ENCODE data around the gene GABBR2.
"Not testable (repeated sequence)": the region's sequence is repeated elsewhere in the genome, so short reads cannot be mapped to it uniquely, and the experiment has no call there.

Gene GABBR2

DNA sequence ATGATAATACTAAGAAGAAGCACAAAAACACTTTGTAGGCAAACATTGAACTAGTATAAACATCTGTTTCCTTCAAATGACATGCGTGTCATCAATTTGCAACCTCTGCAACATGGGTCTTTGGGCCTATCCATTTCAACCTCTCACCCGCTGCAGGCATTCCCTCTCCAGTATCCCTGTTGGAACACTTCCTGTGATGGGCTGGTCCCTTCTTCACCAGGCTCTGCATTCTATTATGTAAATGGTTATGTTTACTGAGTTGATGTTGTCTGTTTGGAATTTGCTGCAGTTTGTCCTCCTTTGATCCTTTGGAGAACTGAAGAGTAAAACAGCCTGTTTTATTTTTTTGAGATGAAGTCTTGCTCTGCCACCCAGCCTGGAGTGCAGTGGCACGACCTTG, 436.7 kb downstream of the GABBR2 start:
- H3K27me3 Mint-ChIP-seq: peaks cover 33% of the 10 kb centered on the region

DNA sequence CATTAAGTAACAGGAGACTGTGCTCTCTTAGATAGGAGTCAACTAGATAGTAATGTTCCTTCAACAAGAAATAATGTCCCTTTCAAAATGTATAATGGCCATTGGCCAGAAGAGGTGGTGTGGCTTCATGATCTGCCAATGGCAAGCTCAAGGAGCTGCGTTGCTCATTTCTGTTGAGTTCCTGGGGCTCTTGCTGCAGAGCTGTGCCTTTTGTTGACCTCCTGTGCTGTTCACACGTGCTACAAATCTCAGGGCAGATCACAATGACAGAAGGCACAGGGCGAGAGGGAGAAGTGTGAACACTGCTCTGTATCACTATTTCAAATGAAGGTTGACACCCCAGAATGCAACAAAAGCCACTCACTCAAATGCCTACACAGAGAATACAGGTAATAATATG, 437.3 kb downstream of the GABBR2 start:
- ATAC-seq (ENCODE audit: low read depth) (no peak), DNase-seq (ENCODE audit: low spot score in 2 of 2) (no peak)
- peaks cover 34% of the 10 kb centered on the region for H3K27me3 Mint-ChIP-seq
- no peaks in the 10 kb centered on the region for H3K4me1 Mint-ChIP-seq
- no peaks in the 10 kb centered on the region for H3K9me3 Mint-ChIP-seq
- no peak overlapping the region for H3K4me3 Mint-ChIP-seq
- no peaks in the 10 kb centered on the region for H3K36me3 Mint-ChIP-seq
- no peak overlapping the region for H3K27ac Mint-ChIP-seq

More for the DNA sequence above, 436.7 kb downstream of the GABBR2 start:
- no peak overlapping the region for H3K4me3 Mint-ChIP-seq
- H3K9me3 Mint-ChIP-seq: no peaks in the 10 kb centered on the region
- no peaks in the 10 kb centered on the region for H3K4me1 Mint-ChIP-seq
- H3K27ac Mint-ChIP-seq: no peak overlapping the region
- DNase-seq (ENCODE audit: low spot score in 2 of 2) (no peak), ATAC-seq (ENCODE audit: low read depth) (no peak)
- H3K36me3 Mint-ChIP-seq: no peaks in the 10 kb centered on the region

DNA sequence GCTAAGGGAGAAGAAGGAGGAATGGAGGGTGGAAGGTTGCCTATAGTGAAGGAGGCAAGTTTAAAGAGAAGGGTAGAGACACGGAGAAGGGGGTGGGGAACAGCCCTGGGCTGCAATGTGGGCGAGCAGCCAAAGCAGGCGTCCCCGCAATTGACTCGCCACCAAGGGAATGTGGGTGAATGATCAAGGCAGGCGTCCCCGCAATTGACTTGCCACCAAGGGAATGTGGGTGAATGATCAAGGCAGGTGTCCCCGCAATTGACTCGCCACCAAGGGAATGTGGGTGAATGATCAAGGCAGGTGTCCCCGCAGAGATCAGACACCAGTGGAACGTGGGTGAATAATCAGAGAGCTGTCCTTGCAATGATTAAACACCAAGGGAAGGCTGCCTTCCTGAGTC, 438.5 kb downstream of the GABBR2 start:
- not testable (repeated sequence) for DNase-seq (ENCODE audit: low spot score in 2 of 2); H3K4me3 Mint-ChIP-seq; H3K4me1 Mint-ChIP-seq; ATAC-seq (ENCODE audit: low read depth); H3K9me3 Mint-ChIP-seq; H3K27ac Mint-ChIP-seq; H3K36me3 Mint-ChIP-seq
- peaks cover 34% of the 10 kb centered on the region for H3K27me3 Mint-ChIP-seq

DNA sequence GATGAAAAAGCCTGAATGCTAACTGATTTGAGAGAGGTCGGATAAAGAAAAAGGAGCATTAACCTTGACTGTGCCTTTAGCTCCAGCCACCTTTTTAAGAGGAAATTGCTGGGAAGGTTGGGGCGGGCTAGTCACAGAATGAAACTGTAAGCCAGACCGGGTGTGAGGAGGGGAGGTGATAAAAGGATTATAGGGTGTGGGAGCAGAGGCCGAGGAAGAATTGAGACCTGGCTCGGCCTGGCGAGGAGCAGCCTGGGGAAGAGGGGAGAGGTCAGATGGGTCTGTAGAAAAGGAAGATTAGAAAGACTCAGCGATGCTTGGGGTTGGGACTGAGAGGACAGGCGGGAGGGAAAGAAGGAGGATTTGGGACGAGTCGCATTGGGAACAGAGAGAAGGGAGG, 439.1 kb downstream of the GABBR2 start:
- not testable (repeated sequence) for DNase-seq (ENCODE audit: low spot score in 2 of 2); ATAC-seq (ENCODE audit: low read depth); H3K4me1 Mint-ChIP-seq; H3K36me3 Mint-ChIP-seq; H3K4me3 Mint-ChIP-seq; H3K9me3 Mint-ChIP-seq; H3K27ac Mint-ChIP-seq
- H3K27me3 Mint-ChIP-seq: peaks cover 32% of the 10 kb centered on the region

DNA sequence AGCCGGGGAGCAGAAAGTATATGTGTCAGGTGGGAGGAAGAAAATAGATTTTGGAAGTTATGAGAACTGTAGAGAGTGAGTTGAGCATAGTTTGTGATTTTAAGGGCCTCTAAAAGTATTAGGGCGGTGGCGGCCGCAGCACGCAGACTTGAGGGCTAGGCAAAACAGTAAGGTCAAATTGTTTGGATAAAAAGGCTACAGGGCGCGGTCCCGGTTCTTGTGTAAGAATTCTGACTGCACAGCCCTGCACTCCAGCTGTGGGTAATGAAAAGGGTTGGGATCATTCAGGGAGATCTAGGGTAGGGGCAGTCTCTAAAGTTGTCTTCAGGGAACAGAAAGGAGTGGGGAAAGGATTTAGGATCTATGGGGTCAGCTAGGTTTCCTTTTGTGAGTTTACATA, 441.2 kb downstream of the GABBR2 start:
- not testable (repeated sequence) for H3K36me3 Mint-ChIP-seq; H3K27ac Mint-ChIP-seq; H3K9me3 Mint-ChIP-seq; ATAC-seq (ENCODE audit: low read depth); H3K4me1 Mint-ChIP-seq; DNase-seq (ENCODE audit: low spot score in 2 of 2); H3K4me3 Mint-ChIP-seq
- H3K27me3 Mint-ChIP-seq: peaks cover 28% of the 10 kb centered on the region

DNA sequence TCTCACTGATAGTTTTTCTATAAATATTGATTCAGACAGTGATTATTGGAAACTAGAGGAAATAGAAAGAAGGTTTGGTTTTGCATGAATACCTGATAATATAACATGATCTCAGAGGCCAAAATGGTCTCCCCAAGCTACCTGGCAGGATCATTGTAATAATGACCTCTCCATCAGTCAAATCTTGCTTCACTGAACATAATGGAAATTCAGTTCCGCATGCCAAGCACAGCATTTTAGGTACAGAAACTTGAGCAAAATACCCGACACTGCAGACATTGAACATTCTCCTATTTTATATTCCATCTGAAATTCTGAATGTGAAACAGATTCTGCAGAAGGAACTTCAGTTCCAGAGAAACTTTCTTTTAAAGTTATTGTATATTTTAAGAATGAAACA, 444.2 kb downstream of the GABBR2 start:
- ATAC-seq (ENCODE audit: low read depth) (no peak), DNase-seq (ENCODE audit: low spot score in 2 of 2) (no peak)
- H3K36me3 Mint-ChIP-seq: no peaks in the 10 kb centered on the region
- no peak overlapping the region for H3K27ac Mint-ChIP-seq
- H3K9me3 Mint-ChIP-seq: no peaks in the 10 kb centered on the region
- H3K27me3 Mint-ChIP-seq: peaks cover 13% of the 10 kb centered on the region
- H3K4me3 Mint-ChIP-seq: no peak overlapping the region
- H3K4me1 Mint-ChIP-seq: no peaks in the 10 kb centered on the region

DNA sequence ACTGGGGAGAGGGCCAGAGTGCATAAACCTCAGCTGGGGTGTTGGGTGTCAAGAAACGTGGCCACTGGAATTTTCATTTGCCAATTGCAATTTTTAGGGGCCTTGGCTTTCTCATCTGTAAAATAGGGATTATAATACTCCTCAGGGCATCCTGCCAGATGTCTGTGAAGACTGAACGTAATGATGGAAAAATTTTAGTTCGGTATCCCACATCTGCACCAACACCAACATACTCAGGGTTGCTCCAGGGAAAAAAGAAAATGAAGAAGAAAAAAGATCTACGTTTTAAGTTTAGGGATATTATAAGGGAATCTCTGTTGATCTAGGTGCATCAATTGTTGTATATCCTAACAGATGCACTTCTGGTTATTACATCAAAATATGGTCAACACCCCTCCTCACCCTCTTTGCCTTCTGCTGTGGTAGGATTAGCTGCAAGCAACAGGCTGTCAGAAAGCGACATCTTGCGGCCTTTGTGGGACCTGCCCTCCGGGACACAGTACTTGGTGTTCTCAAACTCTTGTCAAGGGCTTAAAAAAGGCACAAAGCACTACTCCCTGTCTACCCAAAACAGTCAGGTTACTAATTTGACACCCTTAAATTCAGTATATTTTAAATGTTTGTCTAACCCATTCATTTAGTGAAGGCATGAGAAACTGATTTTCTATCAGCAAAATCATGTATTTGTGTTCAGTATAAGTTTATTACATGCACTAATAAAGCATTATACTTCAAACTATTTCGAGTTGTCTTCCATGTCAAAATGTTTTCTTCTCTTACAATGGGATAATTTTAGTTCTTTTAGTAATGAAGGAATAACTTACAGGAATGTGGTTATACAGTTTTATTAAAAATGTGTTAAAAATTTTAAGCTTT, 445.0 kb downstream of the GABBR2 start:
- H3K27me3 Mint-ChIP-seq: peaks cover 11% of the 10 kb centered on the region
- H3K9me3 Mint-ChIP-seq: no peaks in the 10 kb centered on the region
- no peak overlapping the region for H3K27ac Mint-ChIP-seq
- H3K4me1 Mint-ChIP-seq: no peaks in the 10 kb centered on the region
- ATAC-seq (ENCODE audit: low read depth) (peak; percentile 100), DNase-seq (ENCODE audit: low spot score in 2 of 2) (peak; percentile 76 to 77)
- H3K36me3 Mint-ChIP-seq: no peaks in the 10 kb centered on the region
- H3K4me3 Mint-ChIP-seq: no peak overlapping the region

DNA sequence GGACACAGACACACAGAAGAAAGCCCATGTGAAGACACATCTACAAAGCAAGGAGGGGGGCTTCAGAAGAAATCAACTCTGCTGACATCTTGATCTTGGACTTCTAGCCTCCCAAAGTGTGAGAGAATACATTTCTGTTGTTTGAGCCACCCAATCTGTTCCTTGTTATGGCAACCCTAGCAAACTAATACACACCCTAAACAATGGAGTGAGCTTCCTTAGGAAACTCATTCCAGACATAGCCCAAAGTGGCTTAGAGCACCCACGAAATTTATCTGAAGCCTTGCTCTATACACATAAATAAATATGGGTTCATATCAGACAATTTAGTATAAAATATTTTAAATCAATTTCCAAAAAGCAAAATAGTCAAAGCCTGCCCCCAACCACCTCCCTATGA, 445.7 kb downstream of the GABBR2 start:
- no peak overlapping the region for H3K27ac Mint-ChIP-seq
- no peak for DNase-seq (ENCODE audit: low spot score in 2 of 2)
- no peaks in the 10 kb centered on the region for H3K9me3 Mint-ChIP-seq
- H3K27me3 Mint-ChIP-seq: peaks cover 7% of the 10 kb centered on the region
- H3K4me1 Mint-ChIP-seq: no peaks in the 10 kb centered on the region
- H3K4me3 Mint-ChIP-seq: no peak overlapping the region
- no peaks in the 10 kb centered on the region for H3K36me3 Mint-ChIP-seq
- ATAC-seq (ENCODE audit: low read depth): no peak

DNA sequence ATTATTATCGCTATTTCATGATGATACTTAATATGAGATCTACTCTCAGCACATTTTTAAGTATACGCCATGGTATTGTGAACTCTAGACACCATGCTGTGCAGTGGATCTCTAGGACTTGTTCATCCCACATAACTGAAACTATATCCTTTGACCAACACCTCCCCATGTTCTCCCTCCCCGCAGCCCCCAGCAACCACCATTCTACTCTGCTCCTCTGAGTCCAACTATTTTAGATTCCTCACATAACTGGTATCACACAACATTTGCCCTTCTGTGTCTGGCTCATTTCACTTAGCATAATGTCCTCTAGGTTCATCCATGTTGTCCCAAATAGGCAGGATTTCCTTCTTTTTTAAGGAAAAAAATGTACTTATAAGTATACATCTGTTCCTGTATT, 446.7 kb downstream of the GABBR2 start:
- Mint-ChIP-seq H3K4me3 (no peak overlapping the region), H3K36me3 (no peaks in the 10 kb centered on the region), H3K27ac (no peak overlapping the region), H3K27me3 (peaks cover 1% of the 10 kb centered on the region), H3K4me1 (no peaks in the 10 kb centered on the region), H3K9me3 (no peaks in the 10 kb centered on the region)
- no peak for DNase-seq (ENCODE audit: low spot score in 2 of 2)
- ATAC-seq (ENCODE audit: low read depth): no peak

DNA sequence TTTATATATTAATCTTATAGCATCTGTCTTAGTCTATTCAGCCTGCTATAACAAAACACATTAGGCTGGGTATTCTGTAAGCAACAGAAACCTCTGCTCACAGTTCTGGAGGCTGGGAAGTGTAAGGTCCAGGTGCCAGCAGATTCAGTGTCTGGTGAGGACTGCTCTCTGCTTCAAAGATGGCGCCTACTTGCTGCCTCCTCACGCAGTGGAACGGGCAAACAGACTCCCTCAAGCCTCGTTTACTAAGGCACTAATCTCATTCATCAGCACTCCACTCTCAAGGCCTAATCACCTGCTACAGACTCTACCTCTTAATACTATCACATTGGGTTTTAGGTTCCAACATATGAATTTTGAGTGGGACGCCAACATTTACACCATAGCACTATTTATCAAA, 448.1 kb downstream of the GABBR2 start:
- ATAC-seq (ENCODE audit: low read depth) (no peak), DNase-seq (ENCODE audit: low spot score in 2 of 2) (no peak)
- Mint-ChIP-seq H3K36me3 (no peaks in the 10 kb centered on the region), H3K27me3 (no peaks in the 10 kb centered on the region), H3K27ac (no peak overlapping the region), H3K9me3 (no peaks in the 10 kb centered on the region), H3K4me3 (no peak overlapping the region), H3K4me1 (peaks cover 4% of the 10 kb centered on the region)

DNA sequence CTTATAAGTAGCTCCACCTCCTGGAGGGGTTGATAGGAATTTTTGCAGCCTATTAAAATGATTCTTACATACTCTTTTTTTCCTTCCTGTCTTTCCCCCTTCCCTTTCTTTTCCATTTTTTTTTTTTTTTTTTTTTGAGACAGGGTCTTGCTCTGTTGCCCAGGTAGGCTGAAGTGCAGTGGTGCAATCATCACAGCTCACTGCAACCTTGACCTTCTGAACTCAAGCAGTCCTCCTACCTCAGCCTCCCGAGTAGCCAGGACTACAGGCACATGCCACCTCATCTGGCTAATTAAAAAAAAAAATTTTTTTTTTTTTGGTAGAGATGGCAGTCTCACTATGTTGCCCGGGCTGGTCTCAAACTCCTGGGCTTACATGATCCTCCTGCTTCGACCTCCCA, 448.9 kb downstream of the GABBR2 start:
- Mint-ChIP-seq H3K4me3 (no peak overlapping the region), H3K27ac (no peak overlapping the region), H3K9me3 (no peaks in the 10 kb centered on the region), H3K4me1 (peaks cover 7% of the 10 kb centered on the region), H3K36me3 (no peaks in the 10 kb centered on the region), H3K27me3 (no peaks in the 10 kb centered on the region)
- DNase-seq (ENCODE audit: low spot score in 2 of 2) (no peak), ATAC-seq (ENCODE audit: low read depth) (no peak)

DNA sequence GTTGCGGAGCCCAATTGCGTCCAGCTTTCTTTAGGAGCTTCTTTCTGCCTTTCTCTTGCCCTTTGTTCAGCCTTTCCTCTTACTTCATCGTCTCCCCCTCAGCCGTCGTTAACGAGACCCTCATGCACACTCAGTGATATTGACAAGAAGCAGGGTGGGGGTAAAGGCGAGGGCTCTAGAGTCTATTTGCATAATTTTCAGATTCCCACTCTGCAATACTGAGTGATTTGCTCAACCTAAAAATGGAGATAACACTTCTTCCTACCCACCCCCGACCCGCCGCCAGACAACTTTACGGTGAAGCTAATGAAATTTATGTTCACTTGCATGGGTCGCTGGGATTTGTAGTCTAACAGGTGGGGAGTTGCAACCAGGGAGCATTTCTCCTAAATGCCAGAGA, 452.0 kb downstream of the GABBR2 start:
- Mint-ChIP-seq H3K9me3 (no peaks in the 10 kb centered on the region), H3K27ac (peak overlapping the region; percentile 85), H3K4me1 (peaks cover 16% of the 10 kb centered on the region), H3K4me3 (peak overlapping the region; percentile 90), H3K36me3 (no peaks in the 10 kb centered on the region), H3K27me3 (no peaks in the 10 kb centered on the region)
- DNase-seq (ENCODE audit: low spot score in 2 of 2) (peak in 1 of 2 donors; percentile 11), ATAC-seq (ENCODE audit: low read depth) (no peak)

DNA sequence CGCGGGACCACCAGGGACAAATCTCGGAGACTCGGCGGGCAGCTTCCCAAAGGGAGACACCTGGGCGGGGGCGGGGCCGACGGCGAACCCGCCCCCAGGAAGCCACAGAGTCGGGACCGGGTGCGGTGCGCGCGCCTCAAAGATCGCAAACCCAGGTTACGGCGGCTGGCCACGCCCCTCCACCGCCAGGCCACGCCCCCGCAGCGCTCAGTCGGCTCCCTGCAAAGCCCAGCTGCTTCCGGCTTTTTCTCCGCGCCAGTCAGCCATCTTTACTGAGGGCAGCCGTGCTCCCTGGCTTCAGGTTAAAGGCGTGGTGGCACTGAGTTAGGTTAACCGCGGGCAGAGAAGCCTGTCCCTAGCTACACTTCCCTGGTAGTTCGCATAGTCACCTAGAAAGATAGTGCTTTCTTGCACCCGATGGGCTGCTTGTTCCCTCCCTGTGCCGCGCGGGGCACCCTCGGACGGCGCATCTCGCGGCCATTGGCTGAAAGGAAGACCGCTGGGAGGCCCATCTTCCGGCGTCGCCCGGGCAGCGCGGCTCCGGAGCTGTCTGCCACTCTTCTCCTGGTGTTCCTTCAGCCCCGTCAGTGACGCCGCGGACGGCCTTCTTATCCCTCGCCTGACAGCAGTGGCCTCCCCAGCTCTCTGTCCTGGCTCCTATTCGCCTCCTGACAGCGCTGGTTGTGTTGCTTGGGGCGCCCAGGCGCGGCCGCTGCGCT, 453.0 kb downstream of the GABBR2 start, which contains the start of gene TBC1D2:
Gene TBC1D2 (minus strand): TSS at position 72 of the 719 bp plus-strand sequence. CDS start 108 bp downstream, outside the sequence.
- H3K27me3 Mint-ChIP-seq: no peaks in the 10 kb centered on the region
- peaks cover 16% of the 10 kb centered on the region for H3K4me1 Mint-ChIP-seq
- peaks cover 2% of the 10 kb centered on the region for H3K36me3 Mint-ChIP-seq
- no peaks in the 10 kb centered on the region for H3K9me3 Mint-ChIP-seq
- ATAC-seq (ENCODE audit: low read depth) (peak; percentile 85), DNase-seq (ENCODE audit: low spot score in 2 of 2) (peak; percentile 98 to 99)
- H3K4me3 Mint-ChIP-seq: peak within 1 kb of the TSS; percentile 90
- H3K27ac Mint-ChIP-seq: peak within 1 kb of the TSS; percentile 85

DNA sequence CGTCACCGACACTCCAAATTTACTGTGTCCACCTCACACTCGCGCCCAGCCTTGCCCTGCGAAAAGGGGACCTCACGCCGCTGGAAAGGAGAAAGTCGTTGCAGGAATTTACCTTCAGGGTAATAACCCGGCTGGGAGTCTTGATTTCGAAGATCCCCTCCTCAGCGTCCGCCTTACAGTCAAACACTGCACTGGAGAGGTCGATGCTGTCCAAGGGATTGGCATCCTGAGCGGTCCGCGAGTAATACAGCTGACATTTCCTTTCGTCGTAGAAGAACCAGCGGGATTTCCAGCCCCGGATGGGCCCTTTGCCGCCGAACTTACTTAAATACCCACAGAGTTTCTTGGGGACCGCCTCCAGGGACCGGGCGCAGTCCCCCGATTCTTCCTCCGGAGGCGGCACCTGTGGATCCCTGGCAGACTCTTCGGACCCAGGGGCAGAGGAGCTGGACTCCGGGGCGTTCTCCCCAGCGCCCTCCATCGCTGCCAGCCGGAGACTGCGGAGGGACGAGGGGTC, 453.6 kb downstream of the GABBR2 start:
- peaks cover 4% of the 10 kb centered on the region for H3K36me3 Mint-ChIP-seq
- no peaks in the 10 kb centered on the region for H3K27me3 Mint-ChIP-seq
- peaks cover 16% of the 10 kb centered on the region for H3K4me1 Mint-ChIP-seq
- peak; percentile 11 for ATAC-seq (ENCODE audit: low read depth)
- H3K9me3 Mint-ChIP-seq: no peaks in the 10 kb centered on the region
- H3K4me3 Mint-ChIP-seq: peak overlapping the region; percentile 90
- peak overlapping the region; percentile 85 for H3K27ac Mint-ChIP-seq
- no peak for DNase-seq (ENCODE audit: low spot score in 2 of 2)
